Measurements from ENCODE around the gene IGF2BP2. TPM values are rescaled to one million over a fixed set of nuclear protein-coding genes. Genes with fewer than 3 reads are reported as not detected.

The IGF2BP2 gene
- total and polyA plus RNA-seq, 9 of the 15 experiments (the other 6 are each of a cell fraction or from before 2014, with no cell fraction given): 3.2 to 59.6 (median 30.5) TPM

DNA sequence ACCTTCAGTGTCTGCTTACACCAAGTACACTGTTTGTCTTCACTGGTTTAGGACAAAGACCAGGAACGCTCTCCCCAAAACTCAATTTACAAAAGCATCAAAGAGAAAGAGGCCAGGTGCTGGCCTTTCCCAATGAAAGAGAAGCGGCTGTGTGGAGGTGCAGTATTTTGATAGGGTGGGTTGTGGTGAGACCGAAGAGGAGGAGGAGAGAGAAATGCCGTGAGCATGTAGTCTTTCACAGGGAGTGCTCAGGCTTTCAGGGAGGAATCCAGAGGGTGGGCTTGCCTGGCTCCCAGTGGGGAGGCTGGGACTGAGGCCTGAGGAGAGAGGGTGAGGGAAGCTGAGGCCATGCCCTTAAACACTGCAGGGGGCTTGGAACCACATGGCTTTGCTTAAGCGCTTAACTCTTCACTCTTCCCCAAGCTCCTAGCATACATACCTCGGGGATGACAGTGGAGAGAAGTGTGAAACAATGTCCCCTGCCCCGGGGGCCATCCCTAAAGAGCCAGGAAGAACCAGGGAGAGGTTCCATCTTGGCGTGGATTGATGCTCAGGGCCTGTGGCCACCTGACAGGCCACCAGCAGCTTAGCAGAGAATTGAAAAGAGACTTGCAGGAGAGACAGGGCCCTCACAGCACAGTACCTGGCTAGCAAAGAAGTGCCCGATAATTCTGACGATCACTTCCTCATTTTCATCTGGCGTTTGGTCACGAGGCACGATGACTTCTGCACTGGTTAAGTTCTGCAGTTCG is 178.3 kb downstream of the IGF2BP2 start:
- no peaks in the 10 kb centered on the region for H4K20me1 ChIP-seq (replicated peaks; ENCODE audit: control insufficient read depth, insufficient read depth, low read length)
- ATAC-seq (no peak), DNase-seq (ENCODE audit: extremely low read depth in 1 of 4, low spot score in 3 of 4) (no peak), FAIRE-seq (no peak)
- peak; percentile 67 for TF ChIP-seq SPI1 (IDR thresholded peaks at IDR 0.05; ENCODE audit: borderline replicate concordance, low read depth, low read length)
- TF ChIP-seq, protein P1, sequence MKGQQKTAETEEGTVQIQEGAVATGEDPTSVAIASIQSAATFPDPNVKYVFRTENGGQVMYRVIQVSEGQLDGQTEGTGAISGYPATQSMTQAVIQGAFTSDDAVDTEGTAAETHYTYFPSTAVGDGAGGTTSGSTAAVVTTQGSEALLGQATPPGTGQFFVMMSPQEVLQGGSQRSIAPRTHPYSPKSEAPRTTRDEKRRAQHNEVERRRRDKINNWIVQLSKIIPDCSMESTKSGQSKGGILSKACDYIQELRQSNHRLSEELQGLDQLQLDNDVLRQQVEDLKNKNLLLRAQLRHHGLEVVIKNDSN (CRISPR knock-in tag; IDR thresholded peaks at IDR 0.05): peak; percentile 53
- TF ChIP-seq BHLHE40 (IDR thresholded peaks at IDR 0.05; ENCODE audit: low read length): no peak
- peaks cover 8 to 9% of the 10 kb centered on the region in 2 experiments; a peak in 4 of 5 replicates for H3K4me1 ChIP-seq (replicated peaks in 1 of 2; ENCODE audit: control insufficient read depth in 2 of 2, insufficient read depth in 2 of 2, low read length in 2 of 2)
- in situ Hi-C loops (cut with MboI) (no loop called here), intact Hi-C loops (cut with micrococcal nuclease) (no loop called here)
- H3K9me1 ChIP-seq (ENCODE audit: control insufficient read depth, insufficient read depth, low read length): no peaks in the 10 kb centered on the region
- BruUV-seq (replicated peaks): no TSS peak
- no peak overlapping the region for H2AFZ ChIP-seq (ENCODE audit: low read depth, low read length)
- H3K27me3 ChIP-seq (ENCODE audit: control insufficient read depth in 2 of 2, insufficient read depth in 2 of 2, low read length in 2 of 2): no peaks in the 10 kb centered on the region
- no peak overlapping the region for H3K4me2 ChIP-seq (ENCODE audit: insufficient read depth, low read length)
- H3K9me3 ChIP-seq (replicated peaks; ENCODE audit: control insufficient read depth, insufficient read depth, low read depth, low read length): no peaks in the 10 kb centered on the region
- ChIA-PET CTCF (ENCODE audit: low intra/inter-chr PET ratio) (no interaction called here), POLR2A (interaction anchor here (0.9 kb wide), 1 partner anchor 10 kb away, joined by 4 read pairs; no protein-coding TSS in a partner anchor)
- no peak overlapping the region; a peak in 2 of 4 replicates for H3K9ac ChIP-seq (ENCODE audit: insufficient read depth in 1 of 2, low read depth in 2 of 2, low read length in 2 of 2)
- no peak overlapping the region for H3K4me3 ChIP-seq
- H3K79me2 ChIP-seq (ENCODE audit: control insufficient read depth, insufficient read depth, low read length): no peaks in the 10 kb centered on the region
- WGBS (ENCODE audit: insufficient coverage, low coverage, missing lambda C conversion rate): 89% methylated on average over 14 of the region's 14 CpGs
- H3K36me3 ChIP-seq (ENCODE audit: control insufficient read depth, insufficient read depth, low read length): peaks cover 53% of the 10 kb centered on the region; the same call in 2 of the 3 replicates
- H3K27ac ChIP-seq (ENCODE audit: extremely low read depth, low read depth, low read length): no peak overlapping the region
